GM10248 (cell line): ENCODE data around the gene SPTLC3.

Experiments
- CTCF ChIA-PET: fragments of 300-600 bp; sonication (Branson Sonifier 250); formaldehyde crosslinking; extraction: SDS; loops from one replicate; lab custom pipeline; 2021; ENCODE audit warnings: antibody characterized with exemption; lab: Yijun Ruan, JAX
- POLR2A ChIA-PET: fragments of 350-650 bp; sonication (Branson Sonifier 250); formaldehyde crosslinking; extraction: SDS; loops from one replicate; lab custom pipeline; 2020; ENCODE audit warnings: antibody characterized with exemption; lab: Yijun Ruan, JAX
- DNase-seq: peaks from one replicate; pipeline ENCODE4 v3.0.0; 2012; ENCODE audit errors: extremely low spot score
- CTCF ChIP-seq: IDR thresholded peaks from 2 replicates; pipeline ENCODE4 v1.5.1; 2012; ENCODE audit warnings: mild to moderate bottlenecking, low read depth; ENCODE audit errors: extremely low read depth, missing control alignments, control extremely low read depth

The SPTLC3 gene

DNA sequence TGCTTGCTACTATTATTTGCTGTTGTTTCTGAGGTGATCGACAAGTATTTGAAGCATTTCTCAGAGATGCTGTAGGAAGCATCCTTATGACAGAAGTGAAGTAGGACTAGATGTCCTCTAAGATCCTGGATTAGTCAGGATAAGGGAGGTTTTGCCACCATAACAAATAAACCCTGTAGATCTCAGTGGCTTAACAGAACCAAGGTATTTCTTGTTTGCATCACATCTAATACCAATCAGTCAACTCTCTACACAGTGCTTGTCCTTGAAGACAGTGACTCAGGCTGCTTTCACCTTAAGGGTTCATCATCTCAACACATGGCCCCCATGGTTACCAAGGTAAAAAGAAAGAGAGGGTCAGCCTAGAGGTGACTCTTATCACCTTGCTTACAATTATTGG lies 119.4 kb downstream of the SPTLC3 start:
- CTCF ChIA-PET, result no interaction called here
- no peak for TF ChIP-seq CTCF
- DNase-seq, result no peak
- POLR2A ChIA-PET, result no interaction called here

DNA sequence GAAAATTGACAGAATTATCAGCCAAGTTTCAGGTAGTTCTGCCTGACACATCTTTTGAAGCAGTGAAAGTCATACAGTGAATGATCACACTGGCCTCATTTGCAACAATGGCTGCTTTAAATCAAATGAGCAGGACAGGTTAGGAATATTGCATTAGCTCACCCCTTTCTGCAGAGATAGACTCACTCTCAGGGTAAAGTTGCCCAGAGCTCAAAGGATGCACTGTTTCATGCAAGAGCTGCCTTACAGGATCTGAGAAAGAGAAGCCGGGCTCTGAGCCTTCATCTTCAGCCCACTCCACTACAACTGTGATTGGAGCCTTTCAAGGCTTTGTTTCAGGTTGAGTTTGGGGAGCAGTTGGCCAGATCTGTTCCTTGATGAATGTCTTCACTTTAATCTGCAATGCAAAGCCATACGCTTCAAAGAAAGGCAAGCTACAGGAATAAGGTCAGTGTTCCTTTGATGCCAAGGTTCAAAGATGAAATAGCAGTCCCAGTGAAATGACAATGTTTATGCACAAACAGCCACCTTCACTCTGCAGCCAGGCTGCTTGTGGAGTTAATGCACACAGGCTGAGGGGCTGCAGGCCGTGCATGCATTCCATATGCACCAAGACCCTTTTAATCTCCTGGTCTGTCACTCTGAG lies 121.4 kb downstream of the SPTLC3 start:
- DNase-seq, result no peak
- no peak for TF ChIP-seq CTCF
- ChIA-PET CTCF (interaction anchor here (2.2 kb wide), 1 partner anchor 11 kb away, joined by 7 read pairs; no protein-coding TSS in a partner anchor), POLR2A (no interaction called here)

- ChIA-PET CTCF (interaction anchor here (2.2 kb wide), 1 partner anchor 12 kb away, joined by 7 read pairs; no protein-coding TSS in a partner anchor), POLR2A (no interaction called here)
- TF ChIP-seq CTCF, result no peak
- no peak for DNase-seq
Measured at GRCh38 chr20:13130707-13131103, 121.9 kb downstream of the SPTLC3 start.

DNA sequence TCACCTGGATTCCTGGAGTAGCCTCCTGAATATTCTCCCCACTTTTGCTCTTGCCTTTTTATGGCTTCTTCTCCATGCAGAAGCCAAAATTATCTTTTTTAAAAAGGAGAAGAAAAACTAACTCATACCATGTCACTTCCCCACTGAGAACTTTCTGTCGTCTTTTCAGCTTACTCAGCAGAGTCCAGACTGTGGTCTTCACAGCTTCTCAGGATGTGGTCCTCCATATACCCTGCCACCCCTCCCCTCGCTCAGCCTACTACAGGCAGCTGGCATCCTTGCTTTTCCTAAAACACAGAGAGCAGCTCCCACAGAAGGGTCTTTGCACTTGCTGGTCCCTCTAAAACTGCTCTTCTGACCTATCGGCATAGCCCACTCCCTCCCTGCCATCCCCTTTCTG lies 122.9 kb downstream of the SPTLC3 start:
- ChIA-PET POLR2A (no interaction called here), CTCF (no interaction called here)
- DNase-seq, result no peak
- no peak for TF ChIP-seq CTCF

GRCh38 chr20:13139459-13140150 lies 130.8 kb downstream of the SPTLC3 start:
- no peak for TF ChIP-seq CTCF
- ChIA-PET CTCF (interaction anchor here (1.1 to 1.6 kb wide), 4 partner anchors 14 to 21 kb away, joined by 3 to 4 read pairs (median 4); no protein-coding TSS in a partner anchor), POLR2A (no interaction called here)
- no peak for DNase-seq

DNA sequence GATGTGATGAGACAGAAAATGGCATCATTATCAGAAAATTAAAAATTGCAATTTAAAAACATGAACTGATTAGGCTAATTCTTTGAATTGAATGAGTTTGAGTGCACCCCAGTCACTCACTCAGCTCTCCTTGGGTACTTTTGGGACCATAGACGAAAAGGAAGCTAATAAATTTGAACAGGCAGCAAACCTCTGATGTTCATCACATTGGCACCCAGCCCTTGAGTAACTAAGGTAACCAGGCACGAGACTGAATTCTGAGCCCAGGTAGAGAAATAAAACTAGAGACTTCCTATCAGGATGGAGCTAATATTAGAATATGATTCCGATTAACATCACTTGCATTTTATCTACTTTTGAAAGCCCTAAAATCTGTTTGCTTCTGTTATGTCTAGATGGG lies 131.4 kb downstream of the SPTLC3 start:
- no peak for DNase-seq
- POLR2A ChIA-PET, result no interaction called here
- no peak for TF ChIP-seq CTCF
- CTCF ChIA-PET, result interaction anchor here (1.1 to 1.6 kb wide), 3 partner anchors 15 to 21 kb away, joined by 3 to 4 read pairs (median 4); no protein-coding TSS in a partner anchor
